ENCODE results near the gene ING3.

GRCh38 chr7:121012919-121013318, 62.3 kb downstream of the ING3 start:
- TF ChIP-seq ZMYM3 (CRISPR knock-in tag; IDR thresholded peaks at IDR 0.05) (no peak), POLR2AphosphoS5 (IDR thresholded peaks at IDR 0.05; ENCODE audit: low read depth, low read length) (no peak), CEBPB (IDR thresholded peaks at IDR 0.05; ENCODE audit: borderline replicate concordance, low read depth, low read length) (no peak), TBL1XR1 (IDR thresholded peaks at IDR 0.05; ENCODE audit: borderline replicate concordance, low read length, partially characterized antibody) (no peak), STAG1 (CRISPR knock-in tag; IDR thresholded peaks at IDR 0.05) (no peak), GATAD2A (CRISPR knock-in tag; IDR thresholded peaks at IDR 0.05) (no peak), ATF1 (CRISPR knock-in tag; IDR thresholded peaks at IDR 0.05) (no peak), BHLHE40 (IDR thresholded peaks at IDR 0.05; ENCODE audit: low read length) (no peak), MAX (IDR thresholded peaks at IDR 0.05) (no peak)
